Erythroblast (primary cell): ENCODE data around the gene ADAMTS18.

Experiments used
- GATA1 ChIP-seq: IDR thresholded peaks from 2 replicates; pipeline ENCODE4 v1.6.1; 2011; ENCODE audit warnings: low read depth, mild to moderate bottlenecking, control low read depth, low read length, moderate library complexity
- POLR2A ChIP-seq: IDR thresholded peaks from 2 replicates; pipeline ENCODE4 v1.6.1; 2011; ENCODE audit warnings: mild to moderate bottlenecking, low read length

GRCh38 chr16:77302674-77303073 lies 132.2 kb downstream of the ADAMTS18 start:
- TF ChIP-seq POLR2A (no peak), GATA1 (no peak)
